ENCODE measurements around the gene HDAC4. TPM values are rescaled to one million over a fixed set of nuclear protein-coding genes. Genes with fewer than 3 reads are reported as not detected.

HDAC4 gene
- total RNA-seq, 4 donors from 2014 or later: 12.9 to 91.6 (median 39.8) TPM

DNA sequence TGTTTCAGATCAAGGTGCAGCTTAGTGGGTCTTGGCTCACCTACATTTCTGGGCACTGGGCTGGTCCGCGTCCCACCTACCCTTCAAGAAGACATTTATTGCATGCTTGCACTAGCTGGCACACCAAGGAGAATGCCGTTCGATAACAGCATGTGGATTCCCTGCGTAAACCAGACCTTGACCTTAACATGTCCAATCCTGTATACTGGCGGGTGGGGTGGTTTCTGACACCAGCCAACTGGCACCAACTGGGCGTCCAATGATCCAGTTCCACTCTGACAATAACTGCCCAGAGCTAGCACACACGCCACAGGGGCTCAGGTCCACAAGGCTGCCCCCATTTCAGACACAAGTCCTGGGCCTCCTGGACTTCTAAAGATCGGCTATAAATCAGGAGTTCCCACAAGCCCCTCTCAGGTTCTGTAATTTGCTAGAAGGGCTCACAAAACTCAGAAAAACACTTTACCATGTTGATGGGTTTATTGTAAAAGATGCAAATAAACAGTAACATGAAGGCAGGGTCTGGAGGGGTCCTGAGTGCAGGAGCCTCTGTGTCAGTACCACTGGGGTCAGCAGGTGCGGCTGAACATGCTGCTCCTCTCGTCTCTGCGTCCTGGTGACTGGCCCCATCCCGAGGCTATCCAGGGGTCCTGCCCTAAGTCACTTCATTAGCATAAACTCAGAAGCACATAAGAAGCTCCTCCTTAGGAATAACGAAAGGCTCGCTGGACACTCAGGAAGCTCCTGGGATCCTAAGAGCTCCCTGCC lies 161.8 kb downstream of the HDAC4 start:
- H3K36me3 ChIP-seq: no peaks in the 10 kb centered on the region
- TF ChIP-seq, protein P1, sequence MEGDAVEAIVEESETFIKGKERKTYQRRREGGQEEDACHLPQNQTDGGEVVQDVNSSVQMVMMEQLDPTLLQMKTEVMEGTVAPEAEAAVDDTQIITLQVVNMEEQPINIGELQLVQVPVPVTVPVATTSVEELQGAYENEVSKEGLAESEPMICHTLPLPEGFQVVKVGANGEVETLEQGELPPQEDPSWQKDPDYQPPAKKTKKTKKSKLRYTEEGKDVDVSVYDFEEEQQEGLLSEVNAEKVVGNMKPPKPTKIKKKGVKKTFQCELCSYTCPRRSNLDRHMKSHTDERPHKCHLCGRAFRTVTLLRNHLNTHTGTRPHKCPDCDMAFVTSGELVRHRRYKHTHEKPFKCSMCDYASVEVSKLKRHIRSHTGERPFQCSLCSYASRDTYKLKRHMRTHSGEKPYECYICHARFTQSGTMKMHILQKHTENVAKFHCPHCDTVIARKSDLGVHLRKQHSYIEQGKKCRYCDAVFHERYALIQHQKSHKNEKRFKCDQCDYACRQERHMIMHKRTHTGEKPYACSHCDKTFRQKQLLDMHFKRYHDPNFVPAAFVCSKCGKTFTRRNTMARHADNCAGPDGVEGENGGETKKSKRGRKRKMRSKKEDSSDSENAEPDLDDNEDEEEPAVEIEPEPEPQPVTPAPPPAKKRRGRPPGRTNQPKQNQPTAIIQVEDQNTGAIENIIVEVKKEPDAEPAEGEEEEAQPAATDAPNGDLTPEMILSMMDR (IDR thresholded peaks at IDR 0.05): no peak
- no peak for TF ChIP-seq POLR2A (IDR thresholded peaks at IDR 0.05)
- DNase-seq: no peak
- no peak overlapping the region for H3K27ac ChIP-seq
- H3K9me3 ChIP-seq: no peaks in the 10 kb centered on the region
- H3K4me3 ChIP-seq (replicated peaks in 1 of 3): no peak overlapping the region
- WGBS, 2 donors: 93 to 96% methylated on average over 14 to 15 of the region's 15 CpGs
- H3K27me3 ChIP-seq: no peaks in the 10 kb centered on the region
- H3K4me1 ChIP-seq: peaks cover 9 to 24% of the 10 kb centered on the region in 2 donors
- intact Hi-C loops (cut with DNase I): no loop called here

DNA sequence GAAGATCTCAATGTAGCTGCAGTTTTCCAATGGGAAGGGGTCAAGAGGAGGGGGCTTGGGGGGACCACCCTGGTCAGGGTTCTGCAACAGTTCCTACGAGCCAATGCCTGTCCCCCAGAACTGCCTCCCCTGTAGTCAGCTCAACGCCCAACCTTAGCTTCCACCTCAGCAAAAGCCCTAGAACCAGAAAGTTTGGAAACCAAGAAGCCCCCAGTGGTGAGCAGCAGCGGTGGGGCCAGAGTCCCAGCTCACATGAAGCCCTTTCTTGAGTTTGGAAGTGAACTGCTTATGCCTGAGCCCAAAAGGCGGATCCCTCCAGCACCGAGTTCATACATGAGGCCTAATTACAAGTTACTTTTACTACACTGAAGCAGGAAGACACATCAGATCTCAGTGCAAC lies 162.4 kb downstream of the HDAC4 start:
- TF ChIP-seq, protein P1 (IDR thresholded peaks at IDR 0.05): no peak
- no peak for TF ChIP-seq POLR2A (IDR thresholded peaks at IDR 0.05)
- WGBS, 2 donors: 84 to 96% methylated on average over 5 of the region's 5 CpGs
- H3K27ac ChIP-seq: no peak overlapping the region

DNA sequence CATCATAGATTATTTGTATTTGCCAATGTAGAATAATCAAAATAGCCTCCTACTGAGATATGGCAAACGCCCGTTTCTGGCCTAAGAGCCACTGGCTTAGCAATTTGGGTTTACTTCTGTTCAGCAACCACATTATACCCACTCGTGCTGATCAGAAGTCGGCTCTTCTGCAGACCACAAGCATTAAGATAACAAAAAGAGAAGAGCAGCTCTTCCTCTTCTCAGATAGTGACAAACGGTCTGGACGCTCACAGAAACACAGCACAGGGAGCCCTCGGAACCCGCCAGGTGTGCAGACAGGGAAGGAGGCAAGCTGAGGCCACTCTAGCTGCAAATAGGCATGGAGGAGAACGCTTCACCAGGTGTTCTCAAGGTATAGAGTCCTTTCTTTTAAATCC lies 164.0 kb downstream of the HDAC4 start:
- no peak overlapping the region for H3K4me3 ChIP-seq (replicated peaks in 1 of 3)
- no peaks in the 10 kb centered on the region for H3K9me3 ChIP-seq
- no peaks in the 10 kb centered on the region for H3K27me3 ChIP-seq
- WGBS, 2 donors: 86 to 96% methylated on average over 9 of the region's 9 CpGs
- no peak overlapping the region for H3K27ac ChIP-seq
- intact Hi-C loops (cut with DNase I): no loop called here
- DNase-seq: no peak
- no peaks in the 10 kb centered on the region for H3K36me3 ChIP-seq
- no peak for TF ChIP-seq POLR2A (IDR thresholded peaks at IDR 0.05)
- TF ChIP-seq, protein P1 (IDR thresholded peaks at IDR 0.05): no peak
- H3K4me1 ChIP-seq: peaks cover 9 to 24% of the 10 kb centered on the region in 2 donors

More for the DNA sequence above, 162.4 kb downstream of the HDAC4 start:
- DNase-seq: no peak
- Histone ChIP-seq H3K4me3 (replicated peaks in 1 of 3) (no peak overlapping the region), H3K9me3 (no peaks in the 10 kb centered on the region), H3K27me3 (no peaks in the 10 kb centered on the region), H3K4me1 (peaks cover 9 to 24% of the 10 kb centered on the region in 2 donors), H3K36me3 (no peaks in the 10 kb centered on the region)
- intact Hi-C loops (cut with DNase I): no loop called here

- Histone ChIP-seq H3K4me3 (replicated peaks in 1 of 3) (no peak overlapping the region), H3K4me1 (peaks cover 9 to 24% of the 10 kb centered on the region in 2 donors), H3K36me3 (no peaks in the 10 kb centered on the region), H3K27me3 (no peaks in the 10 kb centered on the region), H3K9me3 (no peaks in the 10 kb centered on the region), H3K27ac (no peak overlapping the region)
- whole genome bisulfite sequencing, 2 donors: 92 to 95% methylated on average over 19 to 20 of the region's 20 CpGs
- intact Hi-C loops (cut with DNase I): no loop called here
- TF ChIP-seq POLR2A (IDR thresholded peaks at IDR 0.05): no peak
- TF ChIP-seq, protein P1 (IDR thresholded peaks at IDR 0.05): no peak
- DNase-seq: no peak
Measured at GRCh38 chr2:239236043-239236807, 164.6 kb downstream of the HDAC4 start.

- no peaks in the 10 kb centered on the region for H3K9me3 ChIP-seq
- no peaks in the 10 kb centered on the region for H3K36me3 ChIP-seq
- TF ChIP-seq POLR2A (IDR thresholded peaks at IDR 0.05): no peak
- TF ChIP-seq, protein P1 (IDR thresholded peaks at IDR 0.05): no peak
- no peak overlapping the region for H3K4me3 ChIP-seq (replicated peaks in 1 of 3)
- H3K27ac ChIP-seq: no peak overlapping the region
- WGBS, 2 donors: 94 to 95% methylated on average over 7 to 11 of the region's 11 CpGs
- intact Hi-C loops (cut with DNase I): no loop called here
- no peaks in the 10 kb centered on the region for H3K27me3 ChIP-seq
- H3K4me1 ChIP-seq: peaks cover 7 to 19% of the 10 kb centered on the region in 2 donors
- DNase-seq: no peak
Measured at GRCh38 chr2:239235311-239235710, 165.5 kb downstream of the HDAC4 start.
